Measurements from ENCODE around the gene RNF215. TPM values are rescaled to one million over a fixed set of nuclear protein-coding genes. Genes with fewer than 3 reads are reported as not detected.
"Not testable (repeated sequence)": the region's sequence is repeated elsewhere in the genome, so short reads cannot be mapped to it uniquely, and the experiment has no call there.

RNF215 gene
- total and polyA plus RNA-seq, 3 donors from 2014 or later: 18.2 to 24.6 (median 20.9) TPM

GRCh38 chr22:30411780-30412179 is 24.6 kb upstream of the RNF215 start:
- Histone ChIP-seq H3K27me3 (no peaks in the 10 kb centered on the region), H3K4me3 (no peak overlapping the region), H3K9me3 (no peaks in the 10 kb centered on the region), H3K27ac (no peak overlapping the region), H3K36me3 (ENCODE audit: low read depth, missing control alignments) (no peaks in the 10 kb centered on the region), H3K4me1 (no peaks in the 10 kb centered on the region)
- TF ChIP-seq POLR2A (IDR thresholded peaks at IDR 0.05) (no peak), CTCF (IDR thresholded peaks at IDR 0.05) (no peak)
- intact Hi-C loops (cut with DNase I; ENCODE audit: low total_unique reads): no loop called here
- DNase-seq: no peak
- 91 to 100% methylated on average over 3 of the region's 3 CpGs for WGBS, 2 donors

GRCh38 chr22:30408388-30409102 is 21.3 kb upstream of the RNF215 start:
- 88 to 90% methylated on average over 11 to 13 of the region's 13 CpGs for WGBS, 2 donors
- no peaks in the 10 kb centered on the region for H3K36me3 ChIP-seq (ENCODE audit: low read depth, missing control alignments)
- TF ChIP-seq CTCF (IDR thresholded peaks at IDR 0.05): no peak
- no peak for TF ChIP-seq POLR2A (IDR thresholded peaks at IDR 0.05)

GRCh38 chr22:30406400-30406799 is 19.2 kb upstream of the RNF215 start:
- no peaks in the 10 kb centered on the region for H3K36me3 ChIP-seq (ENCODE audit: low read depth, missing control alignments)
- DNase-seq: no peak

More at GRCh38 chr22:30408388-30409102, 21.3 kb upstream of the RNF215 start:
- Histone ChIP-seq H3K4me1 (no peaks in the 10 kb centered on the region), H3K4me3 (no peak overlapping the region), H3K27me3 (no peaks in the 10 kb centered on the region), H3K9me3 (no peaks in the 10 kb centered on the region), H3K27ac (no peak overlapping the region)
- intact Hi-C loops (cut with DNase I; ENCODE audit: low total_unique reads): no loop called here
- no peak for DNase-seq

GRCh38 chr22:30405731-30406130 is 18.5 kb upstream of the RNF215 start:
- H3K4me3 ChIP-seq: no peak overlapping the region
- H3K36me3 ChIP-seq (ENCODE audit: low read depth, missing control alignments): no peaks in the 10 kb centered on the region
- 51 to 71% methylated on average over 4 of the region's 4 CpGs for WGBS, 2 donors
- no peak overlapping the region for H3K27ac ChIP-seq
- no peaks in the 10 kb centered on the region for H3K9me3 ChIP-seq
- no peaks in the 10 kb centered on the region for H3K27me3 ChIP-seq
- no peak for DNase-seq
- intact Hi-C loops (cut with DNase I; ENCODE audit: low total_unique reads): no loop called here
- TF ChIP-seq CTCF (IDR thresholded peaks at IDR 0.05): no peak
- TF ChIP-seq POLR2A (IDR thresholded peaks at IDR 0.05): no peak
- peaks cover 4% of the 10 kb centered on the region for H3K4me1 ChIP-seq

More at GRCh38 chr22:30406400-30406799, 19.2 kb upstream of the RNF215 start:
- Histone ChIP-seq H3K27me3 (no peaks in the 10 kb centered on the region), H3K27ac (no peak overlapping the region), H3K4me3 (no peak overlapping the region), H3K4me1 (peaks cover 4% of the 10 kb centered on the region), H3K9me3 (no peaks in the 10 kb centered on the region)
- WGBS, 2 donors: 75 to 85% methylated on average over 6 of the region's 6 CpGs
- intact Hi-C loops (cut with DNase I; ENCODE audit: low total_unique reads): no loop called here
- TF ChIP-seq POLR2A (IDR thresholded peaks at IDR 0.05) (no peak), CTCF (IDR thresholded peaks at IDR 0.05) (no peak)

GRCh38 chr22:30404307-30404706 is 17.1 kb upstream of the RNF215 start:
- Histone ChIP-seq H3K4me1 (peaks cover 4% of the 10 kb centered on the region), H3K27me3 (no peaks in the 10 kb centered on the region), H3K27ac (no peak overlapping the region), H3K4me3 (no peak overlapping the region), H3K9me3 (no peaks in the 10 kb centered on the region), H3K36me3 (ENCODE audit: low read depth, missing control alignments) (no peaks in the 10 kb centered on the region)
- intact Hi-C loops (cut with DNase I; ENCODE audit: low total_unique reads): no loop called here
- no peak for DNase-seq
- TF ChIP-seq POLR2A (IDR thresholded peaks at IDR 0.05): no peak
- no peak for TF ChIP-seq CTCF (IDR thresholded peaks at IDR 0.05)
- 85 to 92% methylated on average over 6 of the region's 6 CpGs for WGBS, 2 donors

GRCh38 chr22:30402766-30403104 is 15.5 kb upstream of the RNF215 start:
- H3K9me3 ChIP-seq; intact Hi-C loops (cut with DNase I; ENCODE audit: low total_unique reads); H3K27ac ChIP-seq; H3K27me3 ChIP-seq; H3K36me3 ChIP-seq (ENCODE audit: low read depth, missing control alignments); H3K4me1 ChIP-seq; H3K4me3 ChIP-seq; DNase-seq: not testable (repeated sequence)
- WGBS, 2 donors: 91 to 94% methylated on average over 5 of the region's 5 CpGs
